AG04449 (cell line): Measurements from ENCODE around the gene SYCE3.
"Not testable (repeated sequence)": the region's sequence is repeated elsewhere in the genome, so short reads cannot be mapped to it uniquely, and the experiment has no call there.

Experiments used
- CTCF ChIA-PET: fragments of 350-600 bp; formaldehyde crosslinking; extraction: SDS; loops from one replicate; lab custom pipeline; 2021; ENCODE audit warnings: antibody characterized with exemption; lab: Yijun Ruan, JAX
- POLR2A ChIA-PET: fragments of 400-600, 350-600 bp; formaldehyde crosslinking; extraction: SDS; loops from one replicate; lab custom pipeline; 2020; ENCODE audit warnings: antibody characterized with exemption, inconsistent platforms; lab: Yijun Ruan, JAX
- DNase-seq: peaks from one replicate; pipeline ENCODE4 v3.0.0-alpha.2; 2010; ENCODE audit warnings: low read depth, low spot score
- H3K4me3 ChIP-seq: 2 replicates; pipeline ENCODE4 v1.5.1; 2011; ENCODE audit warnings: low read depth, mild to moderate bottlenecking, control low read depth, low read length
- CTCF ChIP-seq: IDR thresholded peaks from one replicate; pipeline ENCODE4 v1.5.1; 2011; ENCODE audit warnings: mild to moderate bottlenecking, moderate library complexity, low read length, control low read depth, inconsistent platforms; ENCODE audit not compliant: insufficient read depth; ENCODE audit errors: missing control alignments

The SYCE3 gene

GRCh38 chr22:50540381-50540780, 22.3 kb downstream of the SYCE3 start:
- TF ChIP-seq CTCF, result no peak
- ChIA-PET POLR2A (interaction anchor here (0.7 to 1.6 kb wide), 2 partner anchors 11 to 15 kb away, joined by 3 to 8 read pairs; partner anchors contain the start of genes SCO2 and TYMP), CTCF (interaction anchor here (0.7 to 3.6 kb wide), 8 partner anchors 12 to 81 kb away, joined by 3 to 22 read pairs (median 6); partner anchors contain the start of genes CPT1B, SCO2, SYCE3 and TYMP)
- no peak for DNase-seq
- no peak overlapping the region for H3K4me3 ChIP-seq

GRCh38 chr22:50537765-50538164, 25.0 kb downstream of the SYCE3 start:
- DNase-seq, result no peak
- no peak for TF ChIP-seq CTCF
- H3K4me3 ChIP-seq, result no peak overlapping the region
- ChIA-PET POLR2A (no interaction called here), CTCF (interaction anchor here (1.0 to 3.4 kb wide), 4 partner anchors 12 to 158 kb away, joined by 3 to 21 read pairs (median 4); partner anchors contain the start of gene SCO2)

GRCh38 chr22:50536226-50536625, 26.5 kb downstream of the SYCE3 start:
- TF ChIP-seq CTCF, result no peak
- DNase-seq, result no peak
- CTCF ChIA-PET, result interaction anchor here (0.6 to 3.1 kb wide), 6 partner anchors 9 to 155 kb away, joined by 3 to 14 read pairs (median 3); partner anchors contain the start of genes SCO2 and SYCE3
- H3K4me3 ChIP-seq, result no peak overlapping the region
- POLR2A ChIA-PET, result interaction anchor here (0.7 kb wide), 1 partner anchor 11 kb away, joined by 6 read pairs; the partner anchor contains the start of gene SCO2

- POLR2A ChIA-PET, result no interaction called here
Observed at GRCh38 chr22:50535113-50535512, 27.6 kb downstream of the SYCE3 start.

GRCh38 chr22:50533856-50534711, 28.6 kb downstream of the SYCE3 start:
- DNase-seq, H3K4me3 ChIP-seq, POLR2A ChIA-PET: not testable (repeated sequence)
- CTCF ChIA-PET, result interaction anchor here (1.1 to 3.1 kb wide), 2 partner anchors 8 to 29 kb away, joined by 3 to 14 read pairs; partner anchors contain the start of genes SCO2 and SYCE3

More at GRCh38 chr22:50535113-50535512, 27.6 kb downstream of the SYCE3 start:
- TF ChIP-seq CTCF, result no peak
- DNase-seq, result no peak
- H3K4me3 ChIP-seq, result no peak overlapping the region
- CTCF ChIA-PET, result interaction anchor here (1.2 to 3.1 kb wide), 3 partner anchors 8 to 86 kb away, joined by 3 to 14 read pairs (median 4); partner anchors contain the start of gene SCO2

- ChIA-PET POLR2A (no interaction called here), CTCF (interaction anchor here (1.0 to 1.1 kb wide), 2 partner anchors 9 to 30 kb away, joined by 3 read pairs; partner anchors contain the start of gene SYCE3)
- TF ChIP-seq CTCF, result no peak
- H3K4me3 ChIP-seq, result no peak overlapping the region
- no peak for DNase-seq
Observed at GRCh38 chr22:50532824-50533796, 29.6 kb downstream of the SYCE3 start.
